GM10248 (cell line): Measurements from ENCODE around the gene CBY2.
"Not testable (repeated sequence)": the region's sequence is repeated elsewhere in the genome, so short reads cannot be mapped to it uniquely, and the experiment has no call there.

Experiments
- CTCF ChIA-PET: fragments of 300-600 bp; sonication (Branson Sonifier 250); formaldehyde crosslinking; extraction: SDS; loops from one replicate; lab custom pipeline; 2021; ENCODE audit warnings: antibody characterized with exemption; lab: Yijun Ruan, JAX
- POLR2A ChIA-PET: fragments of 350-650 bp; sonication (Branson Sonifier 250); formaldehyde crosslinking; extraction: SDS; loops from one replicate; lab custom pipeline; 2020; ENCODE audit warnings: antibody characterized with exemption; lab: Yijun Ruan, JAX
- DNase-seq: peaks from one replicate; pipeline ENCODE4 v3.0.0; 2012; ENCODE audit errors: extremely low spot score
- TF ChIP-seq, protein P1 (sequence below): IDR thresholded peaks from 2 replicates; pipeline ENCODE4 v1.5.1; 2012; ENCODE audit warnings: mild to moderate bottlenecking, low read depth; ENCODE audit errors: extremely low read depth, missing control alignments, control extremely low read depth

CBY2 gene

GRCh38 chr13:45747071-45747470 is 45.0 kb downstream of the CBY2 start:
- POLR2A ChIA-PET, result no interaction called here

GRCh38 chr13:45748941-45749759 is 47.0 kb downstream of the CBY2 start:
- POLR2A ChIA-PET, result no interaction called here
- no peak for DNase-seq
- CTCF ChIA-PET, result interaction anchor here (1.0 to 2.3 kb wide), 2 partner anchors 11 to 18 kb away, joined by 4 to 6 read pairs; no protein-coding TSS in a partner anchor
- TF ChIP-seq, protein P1, sequence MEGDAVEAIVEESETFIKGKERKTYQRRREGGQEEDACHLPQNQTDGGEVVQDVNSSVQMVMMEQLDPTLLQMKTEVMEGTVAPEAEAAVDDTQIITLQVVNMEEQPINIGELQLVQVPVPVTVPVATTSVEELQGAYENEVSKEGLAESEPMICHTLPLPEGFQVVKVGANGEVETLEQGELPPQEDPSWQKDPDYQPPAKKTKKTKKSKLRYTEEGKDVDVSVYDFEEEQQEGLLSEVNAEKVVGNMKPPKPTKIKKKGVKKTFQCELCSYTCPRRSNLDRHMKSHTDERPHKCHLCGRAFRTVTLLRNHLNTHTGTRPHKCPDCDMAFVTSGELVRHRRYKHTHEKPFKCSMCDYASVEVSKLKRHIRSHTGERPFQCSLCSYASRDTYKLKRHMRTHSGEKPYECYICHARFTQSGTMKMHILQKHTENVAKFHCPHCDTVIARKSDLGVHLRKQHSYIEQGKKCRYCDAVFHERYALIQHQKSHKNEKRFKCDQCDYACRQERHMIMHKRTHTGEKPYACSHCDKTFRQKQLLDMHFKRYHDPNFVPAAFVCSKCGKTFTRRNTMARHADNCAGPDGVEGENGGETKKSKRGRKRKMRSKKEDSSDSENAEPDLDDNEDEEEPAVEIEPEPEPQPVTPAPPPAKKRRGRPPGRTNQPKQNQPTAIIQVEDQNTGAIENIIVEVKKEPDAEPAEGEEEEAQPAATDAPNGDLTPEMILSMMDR, result no peak

More at GRCh38 chr13:45747071-45747470, 45.0 kb downstream of the CBY2 start:
- TF ChIP-seq, protein P1, result no peak
- no peak for DNase-seq
- CTCF ChIA-PET, result interaction anchor here (1.7 to 2.3 kb wide), 2 partner anchors 9 to 12 kb away, joined by 5 to 6 read pairs; no protein-coding TSS in a partner anchor

DNA sequence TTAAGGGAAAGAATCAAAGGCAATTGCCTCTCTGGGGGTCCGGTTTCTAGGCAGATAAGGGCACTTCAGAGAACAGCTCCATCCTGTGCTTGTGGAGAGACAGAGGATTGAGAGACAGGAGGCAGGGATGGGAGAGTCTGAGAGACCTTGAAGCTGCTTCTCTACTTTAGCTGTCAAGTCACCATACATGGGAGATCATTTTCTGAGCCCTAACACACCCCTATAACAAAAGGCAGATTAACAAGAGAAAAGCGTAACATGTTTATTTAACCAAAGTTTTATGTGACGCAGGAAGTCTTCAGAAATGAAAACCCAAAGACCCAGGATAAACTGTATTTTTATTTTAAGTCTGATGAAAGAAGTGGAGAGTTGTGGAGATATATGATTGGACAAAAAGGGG is 48.4 kb downstream of the CBY2 start:
- no peak for DNase-seq
- CTCF ChIA-PET, result interaction anchor here (1.2 kb wide), 1 partner anchor 12 kb away, joined by 3 read pairs; no protein-coding TSS in a partner anchor
- TF ChIP-seq, protein P1, result no peak
- POLR2A ChIA-PET, result no interaction called here

GRCh38 chr13:45751885-45752284 is 49.8 kb downstream of the CBY2 start:
- DNase-seq, result no peak
- ChIA-PET POLR2A (no interaction called here), CTCF (no interaction called here)
- TF ChIP-seq, protein P1, result no peak

DNA sequence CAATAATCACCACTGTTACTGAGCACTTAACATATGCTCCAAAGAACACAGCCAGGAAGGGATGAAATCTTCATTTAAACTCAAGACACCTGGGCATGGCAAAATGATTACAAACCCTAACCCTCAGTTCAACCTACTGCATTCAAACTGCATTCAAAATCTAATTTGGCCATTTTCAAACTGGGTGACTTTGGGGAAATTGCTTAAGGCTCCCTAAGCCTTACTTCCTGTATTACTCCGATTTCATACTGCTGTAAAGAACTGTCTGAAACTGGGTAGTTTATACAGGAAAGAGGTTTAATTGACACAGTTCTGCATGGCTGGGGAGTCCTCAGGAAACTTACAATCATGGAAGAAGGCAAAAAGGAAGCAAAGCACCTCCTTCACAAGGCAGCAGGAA is 50.4 kb downstream of the CBY2 start:
- TF ChIP-seq, protein P1, result no peak
- ChIA-PET CTCF (no interaction called here), POLR2A (no interaction called here)
- DNase-seq, result no peak

- CTCF ChIA-PET, result interaction anchor here (1.1 kb wide), 1 partner anchor 9 kb away, joined by 3 read pairs; no protein-coding TSS in a partner anchor
- POLR2A ChIA-PET, DNase-seq: not testable (repeated sequence)
Measured at GRCh38 chr13:45756498-45756897, 54.4 kb downstream of the CBY2 start.

DNA sequence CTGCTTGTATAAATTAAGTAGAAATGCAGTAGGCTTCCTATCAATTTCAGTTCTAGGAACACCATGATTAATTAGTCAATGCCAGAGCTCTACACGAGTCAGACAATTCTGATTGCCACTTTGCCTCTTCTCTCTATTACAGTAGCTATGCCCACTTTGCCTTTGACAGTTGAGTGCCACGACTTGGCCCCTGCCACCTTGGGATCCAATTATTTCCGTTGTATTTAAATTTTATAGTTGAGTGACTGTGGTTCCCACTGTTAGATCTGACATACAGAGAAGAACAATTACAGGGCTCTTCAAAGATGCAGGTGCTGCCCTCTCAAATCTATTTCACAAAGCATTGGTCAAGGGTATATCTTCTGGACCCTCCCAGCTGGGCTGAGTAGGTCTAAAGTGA is 55.5 kb downstream of the CBY2 start:
- POLR2A ChIA-PET, CTCF ChIA-PET, DNase-seq: not testable (repeated sequence)
